Immature natural killer cell (primary cell): ENCODE data around the gene TMEM131L. TPM values are rescaled to one million over a fixed set of nuclear protein-coding genes. Genes with fewer than 3 reads are reported as not detected.

ENCODE experiments used
- DNase-seq, 3 donors: peaks; one replicate each; pipeline ENCODE4 v3.0.0; 2022; ENCODE audit warnings: mixed read lengths in 1 of 3
- H3K27ac Mint-ChIP-seq, 6 donors: one replicate each; pipeline ENCODE4 v1.8.0; 2020; ENCODE audit warnings: mixed read lengths in 6 of 6, mild to moderate bottlenecking in 5 of 6, inconsistent platforms in 4 of 6, moderate library complexity in 3 of 6
- H3K27me3 Mint-ChIP-seq, 3 donors: one replicate each; pipeline ENCODE4 v1.8.0; 2020 to 2021; ENCODE audit warnings: low read depth in 3 of 3, mild to moderate bottlenecking in 3 of 3, mixed read lengths in 3 of 3, moderate library complexity in 3 of 3, inconsistent platforms in 1 of 3
- H3K36me3 Mint-ChIP-seq, 3 donors: one replicate each; pipeline ENCODE4 v1.8.0; 2020; ENCODE audit warnings: mixed read lengths in 3 of 3, inconsistent platforms in 2 of 3, mild to moderate bottlenecking in 2 of 3
- H3K4me1 Mint-ChIP-seq, 2 donors: one replicate each; pipeline ENCODE4 v1.8.0; 2020; ENCODE audit warnings: inconsistent platforms in 2 of 2, mild to moderate bottlenecking in 2 of 2, mixed read lengths in 2 of 2, moderate library complexity in 1 of 2
- H3K4me3 Mint-ChIP-seq, 5 donors: one replicate each; pipeline ENCODE4 v1.8.0; 2020; ENCODE audit warnings: mild to moderate bottlenecking in 5 of 5, mixed read lengths in 5 of 5, inconsistent platforms in 3 of 5, moderate library complexity in 3 of 5
- H3K9me3 Mint-ChIP-seq, 6 donors: one replicate each; pipeline ENCODE4 v1.8.0; 2020; ENCODE audit warnings: mild to moderate bottlenecking in 6 of 6, mixed read lengths in 6 of 6, inconsistent platforms in 4 of 6, moderate library complexity in 3 of 6
- polyA plus RNA-seq, 3 donors: library from polyadenylated mRNA; unstranded; fragments of 300-500 nt; fragmentation: Illumina TruSeq; gene quantifications; one replicate each; pipeline ENCODE4 v1.2.3, GENCODE V29; 2021

TMEM131L gene
- polyA plus RNA-seq, 3 donors from 2014 or later = 9.3 to 32.4 (median 20.6) TPM

- Mint-ChIP-seq H3K27me3 (peaks cover 0 to 7% (median 2%) of the 10 kb centered on the region in 3 donors), H3K9me3 (no peaks in the 10 kb centered on the region), H3K36me3 (peaks cover 9 to 21% (median 9%) of the 10 kb centered on the region in 3 donors), H3K4me1 (peaks cover 83 to 88% of the 10 kb centered on the region in 2 donors), H3K27ac (peak overlapping the region; percentile 87 to 99 (median 94)), H3K4me3 (peak overlapping the region; percentile 44 to 78 (median 60))
- DNase-seq = no peak
These were observed 6.2 kb downstream of the TMEM131L start for GRCh38 chr4:153472122-153473037.

- DNase-seq = no peak
- Mint-ChIP-seq H3K27me3 (peaks cover 0 to 7% (median 0%) of the 10 kb centered on the region in 3 donors), H3K9me3 (no peaks in the 10 kb centered on the region), H3K4me3 (no peak overlapping the region), H3K27ac (peak overlapping the region in 4 of 6 donors; percentile 63 to 87 (median 82)), H3K36me3 (peaks cover 9 to 23% (median 9%) of the 10 kb centered on the region in 3 donors), H3K4me1 (peaks cover 71 to 88% of the 10 kb centered on the region in 2 donors)
These were observed 8.1 kb downstream of the TMEM131L start for GRCh38 chr4:153474251-153474650.

- DNase-seq = no peak
- Mint-ChIP-seq H3K27ac (peak overlapping the region in 4 of 6 donors; percentile 6 to 36 (median 18)), H3K4me3 (no peak overlapping the region), H3K36me3 (peaks cover 15 to 30% (median 17%) of the 10 kb centered on the region in 3 donors), H3K9me3 (no peaks in the 10 kb centered on the region), H3K4me1 (peaks cover 60 to 77% of the 10 kb centered on the region in 2 donors), H3K27me3 (peaks cover 0 to 7% (median 2%) of the 10 kb centered on the region in 3 donors)
These were observed 10.8 kb downstream of the TMEM131L start for GRCh38 chr4:153476829-153477574.

GRCh38 chr4:153479101-153479500 lies 12.9 kb downstream of the TMEM131L start:
- H3K36me3 Mint-ChIP-seq = peaks cover 15 to 24% (median 15%) of the 10 kb centered on the region in 3 donors
- no peak overlapping the region for H3K4me3 Mint-ChIP-seq
- peaks cover 57 to 75% of the 10 kb centered on the region in 2 donors for H3K4me1 Mint-ChIP-seq
- H3K27ac Mint-ChIP-seq = peak overlapping the region in 5 of 6 donors; percentile 12 to 55 (median 25)
- peaks cover 0 to 6% (median 2%) of the 10 kb centered on the region in 3 donors for H3K27me3 Mint-ChIP-seq
- H3K9me3 Mint-ChIP-seq = no peaks in the 10 kb centered on the region
- no peak for DNase-seq

GRCh38 chr4:153480704-153481103 lies 14.5 kb downstream of the TMEM131L start:
- Mint-ChIP-seq H3K9me3 (no peaks in the 10 kb centered on the region), H3K36me3 (peaks cover 6 to 16% (median 10%) of the 10 kb centered on the region in 3 donors), H3K4me3 (peak overlapping the region in 2 of 5 donors; percentile 5 to 61), H3K27ac (peak overlapping the region; percentile 46 to 89 (median 76)), H3K4me1 (peaks cover 56 to 72% of the 10 kb centered on the region in 2 donors), H3K27me3 (peaks cover 0 to 6% (median 2%) of the 10 kb centered on the region in 3 donors)
- DNase-seq = no peak

GRCh38 chr4:153481478-153481877 lies 15.3 kb downstream of the TMEM131L start:
- Mint-ChIP-seq H3K27me3 (peaks cover 3 to 6% (median 5%) of the 10 kb centered on the region in 3 donors), H3K36me3 (peaks cover 6 to 16% (median 10%) of the 10 kb centered on the region in 3 donors), H3K27ac (peak overlapping the region in 5 of 6 donors; percentile 46 to 89 (median 75)), H3K9me3 (no peaks in the 10 kb centered on the region), H3K4me1 (peaks cover 64 to 79% of the 10 kb centered on the region in 2 donors), H3K4me3 (peak overlapping the region in 1 of 5 donors; percentile 40)
- DNase-seq = no peak

GRCh38 chr4:153483432-153484418 lies 17.6 kb downstream of the TMEM131L start:
- Mint-ChIP-seq H3K27me3 (peaks cover 18 to 22% (median 18%) of the 10 kb centered on the region in 3 donors), H3K9me3 (no peaks in the 10 kb centered on the region), H3K4me1 (peaks cover 76 to 80% of the 10 kb centered on the region in 2 donors), H3K27ac (peak overlapping the region; percentile 84 to 92 (median 86)), H3K4me3 (peak overlapping the region; percentile 69 to 82 (median 79)), H3K36me3 (peaks cover 6 to 11% (median 10%) of the 10 kb centered on the region in 3 donors)
- DNase-seq = peak in 2 of 3 donors; percentile 22 to 24

- no peak for DNase-seq
- peaks cover 18 to 28% (median 21%) of the 10 kb centered on the region in 3 donors for H3K27me3 Mint-ChIP-seq
- peaks cover 82 to 85% of the 10 kb centered on the region in 2 donors for H3K4me1 Mint-ChIP-seq
- H3K27ac Mint-ChIP-seq = peak overlapping the region; percentile 52 to 98 (median 84)
- H3K36me3 Mint-ChIP-seq = peaks cover 6 to 7% (median 6%) of the 10 kb centered on the region in 3 donors
- H3K9me3 Mint-ChIP-seq = no peaks in the 10 kb centered on the region
- peak overlapping the region in 4 of 5 donors; percentile 9 to 52 (median 24) for H3K4me3 Mint-ChIP-seq
These were observed 19.2 kb downstream of the TMEM131L start for GRCh38 chr4:153485359-153485758.

- Mint-ChIP-seq H3K4me1 (peaks cover 82 to 84% of the 10 kb centered on the region in 2 donors), H3K9me3 (no peaks in the 10 kb centered on the region)
These were observed 19.7 kb downstream of the TMEM131L start for GRCh38 chr4:153485860-153486259.

GRCh38 chr4:153486281-153487151 lies 20.4 kb downstream of the TMEM131L start:
- Mint-ChIP-seq H3K36me3 (no peaks in the 10 kb centered on the region), H3K27ac (peak overlapping the region; percentile 95 to 98 (median 96)), H3K4me3 (peak overlapping the region; percentile 66 to 87 (median 82)), H3K4me1 (peaks cover 84 to 85% of the 10 kb centered on the region in 2 donors), H3K9me3 (no peaks in the 10 kb centered on the region), H3K27me3 (peaks cover 13 to 28% (median 19%) of the 10 kb centered on the region in 3 donors)
- no peak for DNase-seq

More at GRCh38 chr4:153485860-153486259, 19.7 kb downstream of the TMEM131L start:
- Mint-ChIP-seq H3K27me3 (peaks cover 16 to 28% (median 19%) of the 10 kb centered on the region in 3 donors), H3K4me3 (peak overlapping the region in 2 of 5 donors; percentile 33 to 40), H3K27ac (peak overlapping the region; percentile 80 to 98 (median 96)), H3K36me3 (peaks cover 3 to 4% (median 4%) of the 10 kb centered on the region in 3 donors)
- DNase-seq = no peak

- Mint-ChIP-seq H3K27me3 (peaks cover 13 to 30% (median 19%) of the 10 kb centered on the region in 3 donors), H3K9me3 (no peaks in the 10 kb centered on the region), H3K4me1 (peaks cover 91% of the 10 kb centered on the region in 2 donors), H3K27ac (peak overlapping the region; percentile 95 to 98 (median 96)), H3K36me3 (no peaks in the 10 kb centered on the region), H3K4me3 (peak overlapping the region; percentile 66 to 87 (median 82))
- peak; percentile 81 to 85 (median 82) for DNase-seq
These were observed 22.1 kb downstream of the TMEM131L start for GRCh38 chr4:153488006-153488891.
